K562 (cell line): Measurements from ENCODE around the gene ZBP1. TPM values are rescaled to one million over a fixed set of nuclear protein-coding genes. Genes with fewer than 3 reads are reported as not detected.

Experiments
- ATAC-seq: fragments of 200-7000 bp; cut with Tn5 transposase; 3 replicates; pipeline ENCODE4 v1.9.1; 2020; ENCODE audit warnings: moderate library complexity
- BruUV-seq: library from RNA; stranded (reverse); fragments of 400-500 nt; replicated peaks from 2 replicates; lab custom pipeline; 2021; lab: Mats Ljungman, UMichigan
- CTCF ChIA-PET: fragments of 300-600 bp; formaldehyde crosslinking; extraction: SDS; loops from one replicate; lab custom pipeline; 2021; ENCODE audit warnings: low intra/inter-chr PET ratio; lab: Yijun Ruan, JAX
- POLR2A ChIA-PET: fragments of 300-600, 350-650 bp; sonication (Branson Sonifier 250); formaldehyde crosslinking; extraction: SDS; loops from one replicate; lab custom pipeline; 2021; ENCODE audit warnings: antibody characterized with exemption, inconsistent platforms; lab: Yijun Ruan, JAX
- DNase-seq, 4 experiments: peaks; one replicate each; pipeline versions ENCODE4 v3.0.0 to v3.0.0-alpha.2; 2011 to 2018; ENCODE audit warnings: low spot score in 3 of 4, mixed read lengths in 3 of 4; ENCODE audit errors: extremely low read depth in 1 of 4
- FAIRE-seq: peaks from 2 replicates; lab custom pipeline; 2011; peaks lifted over from hg19 to GRCh38; lab: Jason Lieb, UNC
- H2AFZ ChIP-seq: 2 replicates; pipeline ENCODE4 v1.6.0; 2011; ENCODE audit warnings: low read depth, low read length, control low read depth, inconsistent platforms
- H3K27ac ChIP-seq: fragments of 200-600 bp; 3 replicates; pipeline ENCODE4 v1.8.0; 2011; ENCODE audit warnings: low read depth, mild to moderate bottlenecking, control low read depth, inconsistent platforms, low read length, moderate library complexity, mixed read lengths; ENCODE audit errors: extremely low read depth
- H3K27me3 ChIP-seq, 2 experiments: fragments of 300-600 bp in 1 of 2; 2 replicates in 1 of 2; 3 replicates in 1 of 2; pipeline versions ENCODE4 v1.6.0 to v1.8.0; 2011; ENCODE audit warnings: inconsistent platforms in 2 of 2, low read length in 2 of 2, mild to moderate bottlenecking in 1 of 2, mixed read lengths in 1 of 2, moderate library complexity in 1 of 2; ENCODE audit not compliant: control insufficient read depth in 2 of 2, insufficient read depth in 2 of 2
- H3K36me3 ChIP-seq: fragments of 300-600 bp; 3 replicates; pipeline ENCODE4 v1.8.0; 2011; ENCODE audit warnings: mild to moderate bottlenecking, low read length, inconsistent platforms; ENCODE audit not compliant: control insufficient read depth, insufficient read depth
- H3K4me1 ChIP-seq, 2 experiments: fragments of 200-600 bp in 1 of 2; replicated peaks in 1 of 2; 2 replicates in 1 of 2; 3 replicates in 1 of 2; pipeline versions ENCODE4 v1.5.1 to v1.8.0; 2011; ENCODE audit warnings: inconsistent platforms in 2 of 2, low read length in 2 of 2, mild to moderate bottlenecking in 1 of 2, mixed read lengths in 1 of 2, moderate library complexity in 1 of 2; ENCODE audit not compliant: control insufficient read depth in 2 of 2, insufficient read depth in 2 of 2
- H3K4me2 ChIP-seq: 2 replicates; pipeline ENCODE4 v1.6.1; 2011; ENCODE audit warnings: low read length, control low read depth, inconsistent platforms, mixed read lengths; ENCODE audit not compliant: insufficient read depth
- H3K4me3 ChIP-seq: fragments of 200-600 bp; sonication (generic), shearing (Covaris generic); 2 replicates; pipeline ENCODE4 v1.5.1; 2016; ENCODE audit warnings: control low read depth, inconsistent platforms
- H3K79me2 ChIP-seq: fragments of 200-600 bp; 3 replicates; pipeline ENCODE4 v1.8.0; 2011; ENCODE audit warnings: low read length, inconsistent platforms; ENCODE audit not compliant: control insufficient read depth, insufficient read depth
- H3K9ac ChIP-seq, 2 experiments: 2 replicates each; pipeline versions ENCODE4 v1.6.0 to v1.6.1; 2011; ENCODE audit warnings: low read depth in 2 of 2, low read length in 2 of 2, control low read depth in 1 of 2, inconsistent platforms in 1 of 2, mild to moderate bottlenecking in 1 of 2, mixed read lengths in 1 of 2; ENCODE audit not compliant: insufficient read depth in 1 of 2
- H3K9me1 ChIP-seq: one replicate; pipeline ENCODE4 v1.6.0; 2011; ENCODE audit warnings: inconsistent platforms, mild to moderate bottlenecking, low read length, moderate library complexity; ENCODE audit not compliant: control insufficient read depth, insufficient read depth
- H3K9me3 ChIP-seq: replicated peaks from 2 replicates; pipeline ENCODE4 v1.5.1; 2011; ENCODE audit warnings: low read depth, low read length, inconsistent platforms; ENCODE audit not compliant: control insufficient read depth, insufficient read depth
- H4K20me1 ChIP-seq: replicated peaks from 2 replicates; pipeline ENCODE4 v1.6.1; 2011; ENCODE audit warnings: low read length, inconsistent platforms, mixed read lengths; ENCODE audit not compliant: control insufficient read depth, insufficient read depth
- FOSL1 ChIP-seq: fragments of 200-800 bp; sonication (Bioruptor generic); conservative IDR thresholded peaks from 2 replicates; pipeline ENCODE4 v1.6.1; 2016; ENCODE audit warnings: missing genetic modification characterization, missing compliant biosample characterization
- WGBS: fragments of 100-300 bp; shearing (Covaris generic); methylation state at CpG from one replicate; pipeline ENCODE4 v1.1.6; 2016; ENCODE audit warnings: low coverage, mixed read lengths; ENCODE audit not compliant: insufficient coverage; ENCODE audit errors: missing lambda C conversion rate; 5-methylcytosine and 5-hydroxymethylcytosine counted together
- in situ Hi-C: fragments of 300-500 bp; cut with MboI; formaldehyde crosslinking; loops from 4 replicates; pipeline ENCODE4 v1.15.0; 2018; ENCODE audit warnings: inconsistent platforms, mixed read lengths
- intact Hi-C: fragments of 100-400 bp; cut with micrococcal nuclease; formaldehyde crosslinking; loops from 2 replicates; pipeline ENCODE4 v1.14.2; 2022
- polyA plus RNA-seq, 8 experiments: library from polyadenylated mRNA; depleted of rRNA in 4 of 8; stranded (reverse) in 5 of 8; unstranded in 3 of 8; fragments of >200 nt; fragmentation: Nextera tagmentation in 2 of 8; fragmentation: Illumina TruSeq in 1 of 8; extraction: Ambion mirVana in 2 of 8; extraction: Trizol in 1 of 8; gene quantifications; 2 replicates each; pipeline versions ENCODE4 v1.2.1 to v1.2.3, GENCODE V29; 2011 to 2014; ENCODE audit warnings: inconsistent platforms in 1 of 8, missing spikeins in 1 of 8
- total RNA-seq, 7 experiments: library from RNA; depleted of rRNA in 6 of 7; stranded (reverse); fragments of >200 nt in 6 of 7; fragmentation: Illumina TruSeq in 2 of 7; extraction: Trizol in 2 of 7; gene quantifications; 2 replicates each; pipeline versions ENCODE4 v1.2.1 to v1.2.3, GENCODE V29; 2011 to 2021; ENCODE audit warnings: low replicate concordance in 1 of 7
- TF ChIP-seq, protein P1 (sequence below): fragments of 250-450 bp; sonication (Bioruptor Pico); IDR thresholded peaks from 2 replicates; pipeline ENCODE4 v1.4.0; 2020

ZBP1 gene
- total and polyA plus RNA-seq, 9 of the 15 experiments (the other 6 are each of a cell fraction or from before 2014, with no cell fraction given) = not detected

- no peak overlapping the region for H3K4me2 ChIP-seq
- no peaks in the 10 kb centered on the region for H3K79me2 ChIP-seq
- ChIA-PET CTCF (no interaction called here), POLR2A (interaction anchor here (0.6 to 1.1 kb wide), 3 partner anchors 22 to 596 kb away, joined by 3 read pairs; no protein-coding TSS in a partner anchor)
- intact Hi-C loops = no loop called here
- FAIRE-seq (no peak), DNase-seq (no peak), ATAC-seq (no peak)
- no peaks in the 10 kb centered on the region for H3K36me3 ChIP-seq
- no peaks in the 10 kb centered on the region for H3K9me1 ChIP-seq
- H4K20me1 ChIP-seq = peaks cover 11% of the 10 kb centered on the region
- H3K4me3 ChIP-seq = no peak overlapping the region
- in situ Hi-C loops = loop anchor here (25.0 kb wide), 1 partner anchor 594 kb away; no protein-coding TSS in a partner anchor
- peak; percentile 48; the same call in 1 of the 2 replicates for TF ChIP-seq FOSL1 (tag)
- TF ChIP-seq, protein P1, sequence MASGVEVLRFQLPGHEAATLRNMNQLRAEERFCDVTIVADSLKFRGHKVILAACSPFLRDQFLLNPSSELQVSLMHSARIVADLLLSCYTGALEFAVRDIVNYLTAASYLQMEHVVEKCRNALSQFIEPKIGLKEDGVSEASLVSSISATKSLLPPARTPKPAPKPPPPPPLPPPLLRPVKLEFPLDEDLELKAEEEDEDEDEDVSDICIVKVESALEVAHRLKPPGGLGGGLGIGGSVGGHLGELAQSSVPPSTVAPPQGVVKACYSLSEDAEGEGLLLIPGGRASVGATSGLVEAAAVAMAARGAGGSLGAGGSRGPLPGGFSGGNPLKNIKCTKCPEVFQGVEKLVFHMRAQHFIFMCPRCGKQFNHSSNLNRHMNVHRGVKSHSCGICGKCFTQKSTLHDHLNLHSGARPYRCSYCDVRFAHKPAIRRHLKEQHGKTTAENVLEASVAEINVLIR (CRISPR knock-in tag) = no peak
- H3K4me1 ChIP-seq = peaks cover 0 to 3% of the 10 kb centered on the region in 2 experiments; a peak in 4 of 5 replicates
- no peak overlapping the region for H3K9ac ChIP-seq
- peaks cover 27 to 87% of the 10 kb centered on the region in 2 experiments; a peak in 4 of 5 replicates for H3K27me3 ChIP-seq
- no peak overlapping the region for H3K27ac ChIP-seq
- BruUV-seq = no TSS peak
- under 1% methylated on average over 12 of the region's 14 CpGs for WGBS
- H3K9me3 ChIP-seq = no peaks in the 10 kb centered on the region
- H2AFZ ChIP-seq = no peak overlapping the region
These were observed 2.0 kb downstream of the ZBP1 start for GRCh38 chr20:57618091-57618763.
